Coronary artery (tissue), 2 donors: ENCODE results near the gene SH3D19.
A peak's percentile ranks its signal among the peaks of the same experiment; 100 is the strongest.

ENCODE experiments used
- DNase-seq: peaks from one replicate; pipeline ENCODE4 v3.0.0-alpha.2; 2017; ENCODE audit warnings: low spot score
- H3K27ac ChIP-seq, 2 donors: fragments of 200-600 bp; sonication (generic); one replicate each; pipeline ENCODE4 v1.5.1; 2016 to 2019
- H3K4me3 ChIP-seq: fragments of 200-600 bp; sonication (generic); 2 replicates; pipeline ENCODE4 v1.5.1; 2016; ENCODE audit warnings: mild to moderate bottlenecking, moderate library complexity
- TF ChIP-seq, protein P1 (sequence below): fragments of 200-600 bp; sonication (generic); IDR thresholded peaks from one replicate; pipeline ENCODE4 v1.5.1; 2019; ENCODE audit warnings: antibody characterized with exemption

Gene SH3D19

DNA sequence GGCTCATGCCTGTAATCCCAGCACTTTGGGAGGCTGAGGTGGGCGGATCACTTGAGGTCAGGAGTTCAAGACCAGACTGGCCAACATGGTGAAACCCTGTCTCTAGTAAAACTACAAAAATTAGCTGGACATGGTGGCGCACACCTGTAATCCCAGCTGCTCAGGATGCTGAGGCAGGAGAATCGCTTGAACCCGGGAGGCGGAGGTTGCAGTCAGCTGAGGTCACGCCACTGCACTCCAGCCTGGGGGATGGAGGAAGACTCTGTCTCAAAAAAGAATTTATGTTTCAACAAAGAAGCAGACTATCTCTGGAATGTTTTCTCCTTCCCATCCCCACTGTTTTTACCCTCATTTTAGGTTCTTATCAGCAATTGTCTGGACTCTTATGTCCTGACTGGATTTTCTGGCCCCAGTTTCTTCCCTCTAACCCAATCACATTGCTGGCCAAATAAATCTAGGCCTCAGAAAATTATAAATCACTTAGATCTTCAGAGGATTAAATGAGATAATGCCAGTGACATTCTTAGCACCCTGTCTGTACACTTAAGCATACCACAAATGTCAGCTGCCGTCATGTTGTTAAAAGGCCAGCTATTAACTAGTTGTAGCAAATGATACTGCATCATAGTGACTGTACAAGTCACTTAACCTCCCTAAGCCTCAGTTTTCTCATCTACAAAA lies 93.3 kb downstream of the SH3D19 start:
- Histone ChIP-seq H3K4me3 (no peak overlapping the region), H3K27ac (peak overlapping the region in 1 of 2 donors; percentile 40)
- TF ChIP-seq, protein P1, sequence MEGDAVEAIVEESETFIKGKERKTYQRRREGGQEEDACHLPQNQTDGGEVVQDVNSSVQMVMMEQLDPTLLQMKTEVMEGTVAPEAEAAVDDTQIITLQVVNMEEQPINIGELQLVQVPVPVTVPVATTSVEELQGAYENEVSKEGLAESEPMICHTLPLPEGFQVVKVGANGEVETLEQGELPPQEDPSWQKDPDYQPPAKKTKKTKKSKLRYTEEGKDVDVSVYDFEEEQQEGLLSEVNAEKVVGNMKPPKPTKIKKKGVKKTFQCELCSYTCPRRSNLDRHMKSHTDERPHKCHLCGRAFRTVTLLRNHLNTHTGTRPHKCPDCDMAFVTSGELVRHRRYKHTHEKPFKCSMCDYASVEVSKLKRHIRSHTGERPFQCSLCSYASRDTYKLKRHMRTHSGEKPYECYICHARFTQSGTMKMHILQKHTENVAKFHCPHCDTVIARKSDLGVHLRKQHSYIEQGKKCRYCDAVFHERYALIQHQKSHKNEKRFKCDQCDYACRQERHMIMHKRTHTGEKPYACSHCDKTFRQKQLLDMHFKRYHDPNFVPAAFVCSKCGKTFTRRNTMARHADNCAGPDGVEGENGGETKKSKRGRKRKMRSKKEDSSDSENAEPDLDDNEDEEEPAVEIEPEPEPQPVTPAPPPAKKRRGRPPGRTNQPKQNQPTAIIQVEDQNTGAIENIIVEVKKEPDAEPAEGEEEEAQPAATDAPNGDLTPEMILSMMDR = no peak
- DNase-seq = no peak

DNA sequence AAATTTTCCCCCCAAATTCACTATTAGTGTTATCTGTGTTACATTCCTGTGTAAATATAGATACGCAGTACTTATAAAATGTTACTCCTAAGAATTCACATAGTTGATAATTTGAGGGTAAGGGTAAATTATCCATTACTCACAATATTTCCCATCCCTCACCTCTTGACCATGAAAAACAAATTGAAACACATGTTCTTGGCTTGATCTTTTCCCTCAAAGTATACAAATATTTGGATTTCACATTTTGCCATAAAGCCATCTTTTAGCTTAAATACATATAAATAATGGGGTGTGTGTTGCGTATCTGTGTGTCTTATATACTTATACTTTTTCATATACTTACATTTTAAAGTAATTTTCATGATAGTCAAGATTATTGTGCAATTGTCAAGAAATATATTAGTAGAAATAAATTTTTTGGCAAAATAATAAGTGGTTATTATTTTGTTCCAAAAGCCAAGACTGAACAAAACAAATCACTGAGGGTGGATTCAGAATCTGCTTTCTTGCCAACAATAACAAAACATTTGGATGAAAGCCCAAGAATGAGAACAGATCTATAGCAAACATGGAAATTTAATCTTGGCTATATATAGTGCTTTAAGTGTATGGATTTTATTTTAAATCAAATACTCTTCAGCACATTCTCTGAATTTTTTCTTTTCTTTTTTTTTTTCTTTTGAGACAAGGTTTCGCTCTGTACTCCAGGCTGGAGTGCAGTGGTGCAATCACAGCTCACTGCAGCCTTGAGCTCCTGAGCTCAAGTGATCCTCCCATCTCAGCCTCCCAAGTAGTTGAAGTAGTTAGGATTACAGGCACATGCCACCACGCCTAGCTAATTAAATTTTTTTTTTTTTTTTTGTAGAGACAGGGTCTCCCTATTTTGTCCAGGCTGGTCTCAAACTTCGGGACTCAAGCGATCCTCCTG lies 97.0 kb downstream of the SH3D19 start:
- peak overlapping the region; percentile 80 to 92 for H3K27ac ChIP-seq

DNA sequence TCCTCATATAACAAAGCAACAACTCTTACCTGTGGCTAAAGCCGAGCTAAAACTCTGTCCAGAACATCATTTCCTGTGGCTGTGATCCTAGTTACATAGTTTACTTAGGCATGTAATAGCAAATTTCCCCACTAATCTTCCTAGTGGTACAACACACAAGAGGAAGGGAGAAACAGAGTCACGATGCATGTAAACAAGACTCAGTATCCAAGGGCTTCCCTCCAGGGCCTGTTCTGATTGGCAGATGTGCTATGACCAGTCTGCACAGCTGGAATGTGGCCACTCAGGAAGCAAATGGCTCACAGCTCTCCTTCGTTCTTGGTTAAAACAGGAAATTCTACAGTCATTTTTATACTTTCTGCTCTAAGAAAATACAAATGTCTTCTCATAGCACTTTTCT lies 97.7 kb downstream of the SH3D19 start:
- Histone ChIP-seq H3K4me3 (peak overlapping the region; percentile 65), H3K27ac (peak overlapping the region; percentile 80 to 92)
- TF ChIP-seq, protein P1 = no peak

More for the DNA sequence above, 97.0 kb downstream of the SH3D19 start:
- DNase-seq = no peak
- TF ChIP-seq, protein P1 = no peak
- peak overlapping the region; percentile 65 for H3K4me3 ChIP-seq

DNA sequence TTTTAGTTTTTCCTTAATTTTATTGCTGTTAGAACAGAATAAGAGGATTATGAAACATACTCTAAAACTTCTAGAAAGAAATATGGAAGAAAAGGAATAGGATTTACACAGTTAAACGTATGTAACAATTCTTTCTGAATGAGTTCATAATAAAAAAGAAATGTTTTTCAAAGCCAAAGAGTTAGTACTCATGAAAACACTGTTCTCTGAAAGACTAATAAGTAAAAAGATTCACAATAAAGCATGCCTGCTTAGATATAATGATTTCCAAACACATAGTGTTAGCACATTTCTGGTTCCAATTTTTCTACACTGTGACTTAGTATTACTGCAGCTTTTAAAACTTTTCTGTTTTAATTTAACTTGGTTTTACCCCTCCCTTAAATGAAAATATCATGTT lies 98.2 kb downstream of the SH3D19 start:
- Histone ChIP-seq H3K4me3 (peak overlapping the region; percentile 65), H3K27ac (peak overlapping the region; percentile 80 to 92)
- TF ChIP-seq, protein P1 = no peak

More for the DNA sequence above, 97.7 kb downstream of the SH3D19 start:
- peak; percentile 83 for DNase-seq

DNA sequence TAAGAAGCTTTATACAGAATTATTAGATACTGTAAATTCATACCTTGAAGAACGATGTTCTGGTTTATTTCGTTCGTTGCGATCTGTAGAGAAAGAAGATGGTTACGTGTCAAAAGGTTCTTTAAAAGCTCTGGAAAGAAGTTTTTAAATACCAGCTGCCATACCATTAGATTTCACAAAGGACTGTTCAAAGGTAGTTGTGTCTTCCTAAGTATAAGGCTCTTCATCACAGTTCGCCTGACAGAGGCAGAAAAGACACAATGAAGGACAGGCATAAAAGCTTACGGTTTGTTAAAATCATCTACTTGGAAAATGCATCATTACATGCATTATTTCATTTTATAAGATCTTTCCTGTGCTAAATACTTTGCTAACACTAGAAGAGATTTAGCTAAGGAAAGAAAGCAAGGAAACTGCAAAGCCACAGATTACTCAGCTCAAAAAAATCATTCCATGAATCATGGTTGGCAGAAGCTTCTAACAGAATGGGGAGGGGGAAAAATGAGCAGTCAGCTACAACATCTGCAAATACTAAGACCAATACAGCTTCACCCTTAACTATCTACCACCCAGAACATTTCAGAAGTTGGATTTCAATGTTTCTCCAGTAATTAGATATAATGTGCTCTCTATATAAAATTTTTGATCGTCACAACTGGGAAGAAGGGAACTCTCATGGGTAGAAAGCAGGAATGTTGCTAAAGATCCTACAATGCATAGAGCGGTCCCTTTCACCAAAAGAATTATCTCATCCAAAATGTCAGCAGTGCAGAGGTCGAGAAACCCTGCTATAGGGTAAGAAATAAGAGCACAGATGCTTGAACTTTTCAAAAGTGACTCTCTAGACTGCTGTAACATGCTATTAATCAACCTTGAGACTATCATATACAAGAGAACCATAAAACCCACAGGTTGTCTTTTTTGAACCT lies 99.1 kb downstream of the SH3D19 start:
- H3K27ac ChIP-seq = peak overlapping the region; percentile 80 to 92
- H3K4me3 ChIP-seq = peak overlapping the region; percentile 65
- TF ChIP-seq, protein P1 = no peak
- no peak for DNase-seq

More for the DNA sequence above, 98.2 kb downstream of the SH3D19 start:
- DNase-seq = no peak

DNA sequence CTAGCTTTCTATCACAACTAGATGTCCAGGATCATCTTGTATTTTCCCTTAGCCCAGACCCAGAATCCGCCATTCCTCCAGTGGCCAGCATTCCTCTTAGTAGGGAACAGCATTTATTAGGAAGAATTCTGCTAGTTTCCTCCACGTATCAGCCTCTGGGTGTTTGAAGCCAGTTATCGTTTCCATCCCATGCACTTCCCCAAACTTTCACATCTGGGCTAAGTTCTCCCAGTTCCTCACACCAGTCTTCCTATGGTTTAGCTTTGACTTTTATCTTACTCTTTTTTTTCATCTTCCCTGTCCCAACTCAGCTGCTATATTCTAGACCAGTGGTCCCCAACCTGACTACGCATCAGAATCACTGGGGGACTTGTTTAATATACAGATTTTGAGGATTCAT lies 101.9 kb downstream of the SH3D19 start:
- Histone ChIP-seq H3K4me3 (no peak overlapping the region), H3K27ac (no peak overlapping the region)
- no peak for DNase-seq
- TF ChIP-seq, protein P1 = no peak
